Fibroblast of mammary gland (primary cell): ENCODE data around the gene KCNMA1.

ENCODE experiments used
- DNase-seq: peaks from one replicate; pipeline ENCODE4 v3.0.0-alpha.2; 2010; ENCODE audit warnings: low read depth
- H3K4me3 ChIP-seq: 2 replicates; pipeline ENCODE4 v1.5.1; 2011; ENCODE audit warnings: low read depth, mild to moderate bottlenecking, low read length, moderate library complexity; ENCODE audit not compliant: control insufficient read depth
- TF ChIP-seq, protein P1 (sequence below): conservative IDR thresholded peaks from 2 replicates; pipeline ENCODE4 v1.5.1; 2011; ENCODE audit warnings: low read depth, low read length, inconsistent platforms; ENCODE audit not compliant: control insufficient read depth, insufficient read depth

Gene KCNMA1

DNA sequence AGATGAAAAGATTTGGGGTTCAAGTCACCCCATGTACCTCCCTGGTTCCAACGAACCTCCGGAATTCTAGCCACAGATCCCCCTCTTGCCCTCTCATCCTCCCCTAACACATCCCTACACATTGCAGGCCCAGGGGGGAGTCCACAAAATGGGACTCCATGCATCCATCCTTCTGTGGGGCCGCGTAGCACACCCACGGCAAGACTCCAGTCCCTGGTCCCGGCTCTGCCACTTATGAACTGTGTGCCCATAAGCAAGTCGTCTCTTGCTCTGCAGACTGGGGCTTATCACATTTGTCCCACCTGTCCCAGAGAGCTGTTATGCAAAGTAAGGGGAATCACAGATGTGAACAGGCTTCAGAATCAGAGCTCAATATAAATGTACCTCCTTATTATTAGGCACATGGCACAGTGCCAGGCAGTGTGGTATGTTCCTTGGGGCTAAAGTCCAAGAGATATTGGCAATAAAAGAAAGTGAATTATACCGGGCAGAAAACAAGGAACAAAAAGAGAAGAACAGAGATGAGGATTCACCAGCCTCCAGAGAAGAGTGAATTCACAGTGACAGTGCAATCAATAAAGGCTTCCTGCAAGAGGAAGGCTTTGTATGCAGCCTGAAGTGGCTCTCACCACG lies 73.9 kb downstream of the KCNMA1 start:
- H3K4me3 ChIP-seq, result no peak overlapping the region
- TF ChIP-seq, protein P1, sequence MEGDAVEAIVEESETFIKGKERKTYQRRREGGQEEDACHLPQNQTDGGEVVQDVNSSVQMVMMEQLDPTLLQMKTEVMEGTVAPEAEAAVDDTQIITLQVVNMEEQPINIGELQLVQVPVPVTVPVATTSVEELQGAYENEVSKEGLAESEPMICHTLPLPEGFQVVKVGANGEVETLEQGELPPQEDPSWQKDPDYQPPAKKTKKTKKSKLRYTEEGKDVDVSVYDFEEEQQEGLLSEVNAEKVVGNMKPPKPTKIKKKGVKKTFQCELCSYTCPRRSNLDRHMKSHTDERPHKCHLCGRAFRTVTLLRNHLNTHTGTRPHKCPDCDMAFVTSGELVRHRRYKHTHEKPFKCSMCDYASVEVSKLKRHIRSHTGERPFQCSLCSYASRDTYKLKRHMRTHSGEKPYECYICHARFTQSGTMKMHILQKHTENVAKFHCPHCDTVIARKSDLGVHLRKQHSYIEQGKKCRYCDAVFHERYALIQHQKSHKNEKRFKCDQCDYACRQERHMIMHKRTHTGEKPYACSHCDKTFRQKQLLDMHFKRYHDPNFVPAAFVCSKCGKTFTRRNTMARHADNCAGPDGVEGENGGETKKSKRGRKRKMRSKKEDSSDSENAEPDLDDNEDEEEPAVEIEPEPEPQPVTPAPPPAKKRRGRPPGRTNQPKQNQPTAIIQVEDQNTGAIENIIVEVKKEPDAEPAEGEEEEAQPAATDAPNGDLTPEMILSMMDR, result no peak
- DNase-seq, result no peak

DNA sequence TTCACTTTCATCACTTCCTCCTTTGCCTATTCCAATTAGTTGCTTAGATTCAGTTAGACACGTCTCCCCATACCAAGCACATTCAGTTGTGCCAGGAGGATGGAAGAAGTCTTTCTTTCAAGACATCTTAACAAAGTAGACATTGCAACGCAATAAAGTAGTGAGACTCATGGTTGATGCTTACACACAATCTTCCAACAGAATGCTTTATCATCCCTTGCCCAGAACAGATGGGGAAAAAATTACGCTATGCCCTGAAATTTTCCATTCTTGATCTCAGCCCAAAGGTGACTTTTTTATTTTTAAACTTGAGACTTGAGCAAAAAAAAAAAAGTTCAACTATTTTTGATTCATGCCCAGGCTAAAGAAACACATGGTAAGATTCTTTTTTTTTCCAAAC lies 74.9 kb downstream of the KCNMA1 start:
- H3K4me3 ChIP-seq, result no peak overlapping the region
- TF ChIP-seq, protein P1, result no peak
- no peak for DNase-seq

DNA sequence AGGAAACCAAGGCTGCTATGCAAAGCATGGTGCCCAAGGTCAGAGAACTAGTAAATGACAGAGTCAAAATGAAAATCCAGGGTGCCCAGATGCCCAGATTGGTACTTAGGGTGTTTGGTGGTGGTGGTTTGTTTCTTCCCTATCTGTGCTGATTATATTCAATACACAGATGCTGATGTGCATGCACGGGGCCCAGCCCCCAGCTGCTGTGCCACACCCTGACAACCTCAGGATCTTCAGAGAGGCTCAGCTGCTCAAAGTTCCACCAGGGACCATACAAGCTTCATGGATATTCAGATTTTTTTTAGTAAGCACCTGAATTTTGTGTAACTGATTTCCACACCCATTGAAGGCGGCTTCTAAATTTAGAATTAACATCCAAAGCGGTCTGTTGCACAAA lies 75.6 kb downstream of the KCNMA1 start:
- H3K4me3 ChIP-seq, result no peak overlapping the region
- TF ChIP-seq, protein P1, result no peak
- DNase-seq, result no peak

DNA sequence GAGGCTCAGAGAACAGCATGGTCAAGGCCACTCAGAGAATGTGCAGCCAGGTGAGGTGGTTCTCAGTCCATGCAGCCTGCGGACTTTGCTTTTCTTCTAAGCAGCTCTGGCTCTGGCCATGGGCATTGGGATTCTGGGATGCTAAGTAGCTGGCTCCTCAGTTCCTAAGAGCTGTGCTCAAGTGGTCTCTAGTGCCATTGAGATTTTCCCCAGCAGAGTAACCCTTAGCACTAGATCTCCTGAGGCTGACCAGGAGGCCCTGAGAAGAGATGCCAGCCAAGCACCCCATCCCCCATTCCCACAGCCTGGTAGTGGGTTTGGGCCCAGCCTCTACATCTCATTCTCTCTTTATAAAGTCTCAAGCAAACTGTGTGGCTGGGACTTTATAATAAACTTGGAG lies 77.1 kb downstream of the KCNMA1 start:
- DNase-seq, result no peak
- no peak overlapping the region for H3K4me3 ChIP-seq
- TF ChIP-seq, protein P1, result no peak

DNA sequence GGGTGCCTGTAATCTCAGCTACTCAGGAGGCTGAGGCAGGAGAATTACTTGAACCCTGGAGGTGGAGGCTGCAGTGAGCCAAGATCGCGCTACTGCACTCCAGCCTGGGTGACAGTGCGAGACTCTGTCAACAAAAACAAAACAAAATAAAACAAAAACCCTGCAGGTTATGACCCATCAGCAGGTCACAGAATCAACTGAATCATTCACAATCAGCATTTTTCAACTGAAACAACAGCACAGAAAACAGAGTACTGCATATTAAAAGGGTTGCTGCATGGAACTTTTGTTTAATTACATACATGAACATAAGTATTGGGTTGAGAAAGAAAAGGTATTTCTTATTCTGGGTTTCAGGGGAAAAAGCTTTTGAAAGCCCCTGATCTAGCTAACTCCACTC lies 77.6 kb downstream of the KCNMA1 start:
- TF ChIP-seq, protein P1, result no peak
- no peak overlapping the region for H3K4me3 ChIP-seq
- DNase-seq, result no peak

DNA sequence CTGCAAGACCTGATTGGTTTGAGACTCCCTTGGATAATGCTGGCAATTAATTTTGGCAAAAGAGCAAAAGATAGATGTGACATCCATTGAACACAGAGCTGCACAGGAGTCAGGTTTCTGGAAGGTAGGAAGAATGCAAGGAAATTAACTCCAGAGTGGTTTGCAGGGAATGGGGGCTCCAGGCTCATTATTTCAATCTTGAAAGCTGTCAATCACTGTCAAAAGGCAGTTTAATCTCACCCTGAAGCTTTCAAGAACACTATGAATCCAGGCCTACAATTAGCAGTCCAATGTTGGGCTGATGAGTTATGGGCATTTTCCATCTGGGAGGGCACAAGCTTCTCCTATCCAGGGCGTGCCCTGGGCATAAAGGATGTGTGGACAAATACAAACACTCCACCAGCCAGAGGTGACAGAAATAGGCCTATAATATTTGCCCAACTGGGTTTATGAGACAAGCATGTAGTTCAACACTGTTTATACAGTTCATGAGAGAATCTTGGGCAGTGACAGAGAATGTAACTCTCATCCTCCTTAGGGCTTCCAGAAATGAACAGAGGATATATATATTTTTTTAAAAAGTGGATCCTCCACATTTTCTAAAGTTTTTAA lies 80.5 kb downstream of the KCNMA1 start:
- TF ChIP-seq, protein P1, result no peak
- no peak for DNase-seq
- H3K4me3 ChIP-seq, result no peak overlapping the region
